Motor neuron (in vitro differentiated cells): ENCODE data around the gene LILRB3. TPM values are rescaled to one million over a fixed set of nuclear protein-coding genes. Genes with fewer than 3 reads are reported as not detected.
"Not testable (repeated sequence)": the region's sequence is repeated elsewhere in the genome, so short reads cannot be mapped to it uniquely, and the experiment has no call there.

ENCODE experiments used
- ATAC-seq, 8 experiments: fragments of 200-7000 bp; cut with Tn5 transposase; replicated peaks in 6 of 8; 2 replicates each; pipeline ENCODE4 v1.8.0; 2021; ENCODE audit warnings: mild to moderate bottlenecking in 8 of 8, moderate library complexity in 8 of 8
- H3K27ac ChIP-seq, 2 donors: fragments of 250-450 bp; sonication (Bioruptor Pico); 2 replicates each; pipeline ENCODE4 v1.9.0; 2021; ENCODE audit warnings: antibody characterized with exemption in 2 of 2, mild to moderate bottlenecking in 2 of 2, moderate library complexity in 1 of 2
- H3K4me1 ChIP-seq, 2 donors: fragments of 250-450 bp; sonication (Bioruptor Pico); replicated peaks in 1 of 2; 2 replicates each; pipeline ENCODE4 v1.6.1; 2021; ENCODE audit warnings: antibody characterized with exemption in 2 of 2, mild to moderate bottlenecking in 2 of 2, moderate library complexity in 1 of 2
- H3K4me3 ChIP-seq, 5 donors: fragments of 250-450 bp; sonication (Bioruptor Pico); 2 replicates each; pipeline ENCODE4 v1.9.0; 2021; ENCODE audit warnings: antibody characterized with exemption in 5 of 5, mild to moderate bottlenecking in 5 of 5, moderate library complexity in 4 of 5
- WGBS, 10 experiments: fragments of 450-650 bp; shearing (Covaris generic); methylation state at CpG; one replicate each; pipeline ENCODE4 v1.0.0; 2022; 5-methylcytosine and 5-hydroxymethylcytosine counted together
- in situ Hi-C, 9 experiments: fragments of 400-800 bp; cut with MboI; loops; one replicate each; pipeline ENCODE4 v1.15.0; 2021; ENCODE audit warnings: low sequenced_read_pairs in 9 of 9, low pct_unique_long_range_greater_than_20kb in 2 of 9; ENCODE audit not compliant: unreplicated experiment in 9 of 9
- total RNA-seq, 8 experiments: library from RNA; unstranded; fragments of 300-600 nt; gene quantifications; 2 replicates each; pipeline versions ENCODE4 v1.2.3 to v1.2.4, GENCODE V29; 2022

The LILRB3 gene
- total RNA-seq, 8 experiments from 2014 or later: 0.13 to 1.7 (median 0.43) TPM

- Histone ChIP-seq H3K27ac (no peak overlapping the region), H3K4me3 (no peak overlapping the region), H3K4me1 (peaks cover 31 to 39% of the 10 kb centered on the region in 2 donors)
- WGBS, 10 experiments: 83 to 100% (median 93%) methylated on average over 1 to 4 of the region's 4 CpGs; no CpG with 5 or more reads in 4 of the 10 experiments
- ATAC-seq: no peak
- in situ Hi-C loops: no loop called here
These were observed 17.9 kb downstream of the LILRB3 start for GRCh38 chr19:54204767-54205468.

GRCh38 chr19:54203151-54203611 is 19.6 kb downstream of the LILRB3 start:
- Histone ChIP-seq H3K4me3 (no peak overlapping the region), H3K4me1 (peaks cover 20 to 22% of the 10 kb centered on the region in 2 donors), H3K27ac (no peak overlapping the region)
- 50 to 100% (median 95%) methylated on average over 1 to 4 of the region's 9 CpGs; no CpG with 5 or more reads in 2 of the 10 experiments for WGBS, 10 experiments
- in situ Hi-C loops: no loop called here
- ATAC-seq: no peak

- H3K4me3 ChIP-seq: peak overlapping the region in 3 of 5 donors; percentile 56 to 90 (median 79)
These were observed 20.8 kb downstream of the LILRB3 start for GRCh38 chr19:54201980-54202379.

GRCh38 chr19:54201172-54201701 is 21.6 kb downstream of the LILRB3 start:
- H3K4me1 ChIP-seq: peaks cover 20% of the 10 kb centered on the region in 2 donors
- WGBS, 10 experiments: 0 to 9% (median 0%) methylated on average over 1 to 18 of the region's 28 CpGs; no CpG with 5 or more reads in 3 of the 10 experiments
- peak in 1 of 8 experiments; percentile 1 for ATAC-seq
- H3K27ac ChIP-seq: peak overlapping the region; percentile 94 to 97
- in situ Hi-C loops: no loop called here
- H3K4me3 ChIP-seq: peak overlapping the region; percentile 56 to 90 (median 79)

More at GRCh38 chr19:54201980-54202379, 20.8 kb downstream of the LILRB3 start:
- Histone ChIP-seq H3K27ac (no peak overlapping the region), H3K4me1 (peaks cover 20% of the 10 kb centered on the region in 2 donors)
- WGBS, 10 experiments: 0 to 90% (median 47%) methylated on average over 1 to 9 of the region's 13 CpGs; no CpG with 5 or more reads in 3 of the 10 experiments
- in situ Hi-C loops: no loop called here
- ATAC-seq: no peak

GRCh38 chr19:54199401-54199800 is 23.4 kb downstream of the LILRB3 start:
- H3K4me3 ChIP-seq: no peak overlapping the region
- H3K27ac ChIP-seq: no peak overlapping the region
- ATAC-seq: no peak
- peaks cover 20% of the 10 kb centered on the region in 2 donors for H3K4me1 ChIP-seq
- in situ Hi-C loops: no loop called here
- 83 to 100% (median 96%) methylated on average over 1 to 16 of the region's 16 CpGs; no CpG with 5 or more reads in 2 of the 10 experiments for WGBS, 10 experiments

- Histone ChIP-seq H3K27ac (no peak overlapping the region), H3K4me3 (no peak overlapping the region), H3K4me1 (peaks cover 11 to 13% of the 10 kb centered on the region in 2 donors)
- in situ Hi-C loops: no loop called here
- WGBS, 10 experiments: 64 to 100% (median 86%) methylated on average over 1 to 3 of the region's 3 CpGs; no CpG with 5 or more reads in 1 of the 10 experiments
- ATAC-seq: no peak
These were observed 25.7 kb downstream of the LILRB3 start for GRCh38 chr19:54197121-54197520.

GRCh38 chr19:54196536-54196935 is 26.3 kb downstream of the LILRB3 start:
- peaks cover 8 to 10% of the 10 kb centered on the region in 2 donors for H3K4me1 ChIP-seq
- no peak for ATAC-seq
- in situ Hi-C loops: no loop called here
- no peak overlapping the region for H3K27ac ChIP-seq
- H3K4me3 ChIP-seq: no peak overlapping the region
- WGBS, 10 experiments: 92 to 100% (median 95%) methylated on average over 2 to 7 of the region's 7 CpGs; no CpG with 5 or more reads in 4 of the 10 experiments

- H3K4me1 ChIP-seq, H3K4me3 ChIP-seq, ATAC-seq, H3K27ac ChIP-seq, in situ Hi-C loops: not testable (repeated sequence)
- WGBS, 10 experiments: 60 to 100% (median 91%) methylated on average over 1 to 12 of the region's 12 CpGs
These were observed 28.3 kb downstream of the LILRB3 start for GRCh38 chr19:54194463-54194862.

- in situ Hi-C loops: no loop called here
- WGBS, 10 experiments: 57 to 100% (median 82%) methylated on average over 1 to 4 of the region's 11 CpGs; no CpG with 5 or more reads in 5 of the 10 experiments
- Histone ChIP-seq H3K27ac (no peak overlapping the region), H3K4me3 (no peak overlapping the region), H3K4me1 (peaks cover 9 to 11% of the 10 kb centered on the region in 2 donors)
- no peak for ATAC-seq
These were observed 29.8 kb downstream of the LILRB3 start for GRCh38 chr19:54193011-54193410.

GRCh38 chr19:54191811-54192453 is 30.9 kb downstream of the LILRB3 start:
- ATAC-seq: no peak
- Histone ChIP-seq H3K4me3 (peak overlapping the region; percentile 79 to 94 (median 87)), H3K27ac (peak overlapping the region; percentile 97 to 99), H3K4me1 (peaks cover 10 to 11% of the 10 kb centered on the region in 2 donors)
- 0 to 86% (median 40%) methylated on average over 1 to 10 of the region's 19 CpGs; no CpG with 5 or more reads in 1 of the 10 experiments for WGBS, 10 experiments
- in situ Hi-C loops: no loop called here

GRCh38 chr19:54191011-54191810 is 31.6 kb downstream of the LILRB3 start, which contains the start of gene TSEN34:
Gene TSEN34 (plus strand): TSS chr19:54191308. CDS start chr19:54191365, 57 bp downstream.
- in situ Hi-C loops: no loop called here
- 0 to 20% (median 3%) methylated on average over 1 to 7 of the region's 77 CpGs; no CpG with 5 or more reads in 4 of the 10 experiments for WGBS, 10 experiments
- Histone ChIP-seq H3K27ac (peak within 1 kb of the TSS; percentile 97 to 99), H3K4me1 (peaks cover 10 to 11% of the 10 kb centered on the region in 2 donors), H3K4me3 (peak within 1 kb of the TSS; percentile 79 to 94 (median 87))
- ATAC-seq: peak; percentile 12 to 33 (median 30)

- Histone ChIP-seq H3K27ac (peak overlapping the region; percentile 97 to 99), H3K4me1 (peaks cover 10 to 11% of the 10 kb centered on the region in 2 donors), H3K4me3 (peak overlapping the region; percentile 79 to 94 (median 87))
- WGBS, 10 experiments: 0 to 2% (median 0%) methylated on average over 3 to 18 of the region's 56 CpGs; no CpG with 5 or more reads in 5 of the 10 experiments
- peak; percentile 42 to 67 (median 63) for ATAC-seq
- in situ Hi-C loops: no loop called here
These were observed 32.2 kb downstream of the LILRB3 start for GRCh38 chr19:54190503-54191010.
